GM13976 (cell line): ENCODE measurements around the gene PRSS50.

Source experiments
- DNase-seq: peaks from one replicate; pipeline ENCODE4 v3.0.0; 2012; ENCODE audit warnings: low spot score
- CTCF ChIP-seq: IDR thresholded peaks from 2 replicates; pipeline ENCODE4 v1.5.1; 2012; ENCODE audit warnings: borderline replicate concordance, mild to moderate bottlenecking; ENCODE audit not compliant: insufficient read depth; ENCODE audit errors: extremely low read depth, missing control alignments, control extremely low read depth
- in situ Hi-C: fragments of 300-500 bp; cut with MboI; formaldehyde crosslinking; loops from one replicate; pipeline ENCODE4 v1.12.0; 2022; ENCODE audit warnings: low sequenced_read_pairs, mixed read lengths, inconsistent platforms; ENCODE audit not compliant: unreplicated experiment

Gene PRSS50

GRCh38 chr3:46699676-46700523 lies 17.8 kb downstream of the PRSS50 start:
- in situ Hi-C loops, result loop anchor here (25.0 kb wide), 2 partner anchors 187 to 662 kb away; partner anchors contain the start of gene PTH1R
- no peak for TF ChIP-seq CTCF

GRCh38 chr3:46695962-46696894 lies 21.4 kb downstream of the PRSS50 start:
- no peak for TF ChIP-seq CTCF
- DNase-seq, result no peak
- in situ Hi-C loops, result no loop called here

More at GRCh38 chr3:46699676-46700523, 17.8 kb downstream of the PRSS50 start:
- no peak for DNase-seq

- DNase-seq, result peak; percentile 60
- in situ Hi-C loops, result no loop called here
- peak; percentile 19 for TF ChIP-seq CTCF
Observed at GRCh38 chr3:46695177-46695961, 22.3 kb downstream of the PRSS50 start.

- TF ChIP-seq CTCF, result no peak
- in situ Hi-C loops, result no loop called here
- DNase-seq, result no peak
Observed at GRCh38 chr3:46694520-46694919, 23.1 kb downstream of the PRSS50 start.

GRCh38 chr3:46693892-46694226 lies 23.8 kb downstream of the PRSS50 start:
- DNase-seq, result no peak
- no peak for TF ChIP-seq CTCF
- in situ Hi-C loops, result no loop called here
